Measurements from ENCODE around the gene TPRX1. TPM values are rescaled to one million over a fixed set of nuclear protein-coding genes. Genes with fewer than 3 reads are reported as not detected.

Gene TPRX1
- total RNA-seq, 3 donors from 2014 or later (not counting 1 experiment from before 2014, with no cell fraction given): not detected

- Mint-ChIP-seq H3K4me1 (no peaks in the 10 kb centered on the region), H3K27me3 (ENCODE audit: low read depth in 2 of 2) (no peaks in the 10 kb centered on the region), H3K4me3 (no peak overlapping the region), H3K27ac (peak overlapping the region in 1 of 2 donors; percentile 78), H3K9me3 (peaks cover 2 to 3% of the 10 kb centered on the region in 2 donors), H3K36me3 (peaks cover 11% of the 10 kb centered on the region)
- Histone ChIP-seq H3K9me3 (ENCODE audit: control insufficient read depth, insufficient read depth, low read length) (no peaks in the 10 kb centered on the region), H3K27ac (ENCODE audit: low read length) (no peak overlapping the region), H3K36me3 (ENCODE audit: control insufficient read depth, insufficient read depth, low read length) (peaks cover 62% of the 10 kb centered on the region), H3K4me3 (ENCODE audit: low read length) (no peak overlapping the region), H3K4me1 (ENCODE audit: control insufficient read depth, insufficient read depth, low read length) (no peaks in the 10 kb centered on the region), H3K27me3 (ENCODE audit: control insufficient read depth, insufficient read depth, low read length) (no peaks in the 10 kb centered on the region)
- 96% methylated on average over 28 of the region's 28 CpGs for WGBS (ENCODE audit: insufficient coverage)
- intact Hi-C loops (cut with micrococcal nuclease): no loop called here
- DNase-seq (peak in 1 of 2 donors; percentile 9), ATAC-seq (peak in 1 of 3 donors; percentile 6)
- TF ChIP-seq CTCF (IDR thresholded peaks at IDR 0.05): no peak
Measured at GRCh38 chr19:47755762-47756626, 48.4 kb downstream of the TPRX1 start.

- H3K27ac Mint-ChIP-seq: no peak overlapping the region
- H3K36me3 Mint-ChIP-seq: peaks cover 11% of the 10 kb centered on the region
- intact Hi-C loops (cut with micrococcal nuclease): no loop called here
- H3K4me1 Mint-ChIP-seq: peaks cover 0 to 5% of the 10 kb centered on the region in 2 donors
- no peak for TF ChIP-seq CTCF (IDR thresholded peaks at IDR 0.05)
- H3K4me3 ChIP-seq (ENCODE audit: low read length): no peak overlapping the region
- H3K27me3 Mint-ChIP-seq (ENCODE audit: low read depth in 2 of 2): no peaks in the 10 kb centered on the region
- H3K27me3 ChIP-seq (ENCODE audit: control insufficient read depth, insufficient read depth, low read length): no peaks in the 10 kb centered on the region
- peak in 1 of 3 donors; percentile 10 for ATAC-seq
- DNase-seq: no peak
- H3K4me3 Mint-ChIP-seq: no peak overlapping the region
- no peaks in the 10 kb centered on the region for H3K4me1 ChIP-seq (ENCODE audit: control insufficient read depth, insufficient read depth, low read length)
- H3K9me3 ChIP-seq (ENCODE audit: control insufficient read depth, insufficient read depth, low read length): no peaks in the 10 kb centered on the region
- no peak overlapping the region for H3K27ac ChIP-seq (ENCODE audit: low read length)
- peaks cover 70% of the 10 kb centered on the region for H3K36me3 ChIP-seq (ENCODE audit: control insufficient read depth, insufficient read depth, low read length)
- 94% methylated on average over 35 of the region's 36 CpGs for WGBS (ENCODE audit: insufficient coverage)
- peaks cover 2 to 3% of the 10 kb centered on the region in 2 donors for H3K9me3 Mint-ChIP-seq
Measured at GRCh38 chr19:47755065-47755761, 49.1 kb downstream of the TPRX1 start.

GRCh38 chr19:47754206-47755064 is 49.9 kb downstream of the TPRX1 start:
- Histone ChIP-seq H3K36me3 (ENCODE audit: control insufficient read depth, insufficient read depth, low read length) (peaks cover 78% of the 10 kb centered on the region), H3K4me1 (ENCODE audit: control insufficient read depth, insufficient read depth, low read length) (peaks cover 1% of the 10 kb centered on the region), H3K9me3 (ENCODE audit: control insufficient read depth, insufficient read depth, low read length) (no peaks in the 10 kb centered on the region), H3K27me3 (ENCODE audit: control insufficient read depth, insufficient read depth, low read length) (no peaks in the 10 kb centered on the region), H3K27ac (ENCODE audit: low read length) (no peak overlapping the region), H3K4me3 (ENCODE audit: low read length) (no peak overlapping the region)
- 92% methylated on average over 35 of the region's 37 CpGs for WGBS (ENCODE audit: insufficient coverage)
- ATAC-seq (peak in 1 of 3 donors; percentile 12), DNase-seq (no peak)
- Mint-ChIP-seq H3K4me3 (no peak overlapping the region), H3K36me3 (peaks cover 10% of the 10 kb centered on the region), H3K27me3 (ENCODE audit: low read depth in 2 of 2) (no peaks in the 10 kb centered on the region), H3K27ac (peak overlapping the region in 1 of 2 donors; percentile 38), H3K9me3 (peaks cover 2 to 3% of the 10 kb centered on the region in 2 donors), H3K4me1 (peaks cover 0 to 6% of the 10 kb centered on the region in 2 donors)
- intact Hi-C loops (cut with micrococcal nuclease): no loop called here
- TF ChIP-seq CTCF (IDR thresholded peaks at IDR 0.05): no peak

Measured in natural killer cell (primary cell).